Measurements from ENCODE around the gene MAGEE1. TPM values are rescaled to one million over a fixed set of nuclear protein-coding genes. Genes with fewer than 3 reads are reported as not detected.

The MAGEE1 gene
- total and polyA plus RNA-seq, 2 of the 8 experiments (the other 6 are each of a cell fraction or from before 2014, with no cell fraction given): 1.3 to 10.2 TPM

GRCh38 chrX:76439188-76439587, 11.7 kb downstream of the MAGEE1 start:
- no peak overlapping the region for H3K56ac ChIP-seq (replicated peaks; ENCODE audit: insufficient read length, low read depth, low read length)
- H2BK120ac ChIP-seq (replicated peaks; ENCODE audit: low read depth, low read length): no peak overlapping the region
- POLR2A ChIA-PET (ENCODE audit: partially characterized antibody): no interaction called here
- H2AFZ ChIP-seq (ENCODE audit: low read length): no peak overlapping the region
- H3K14ac ChIP-seq (ENCODE audit: insufficient read length): no peak overlapping the region
- DNase-seq (ENCODE audit: low read depth in 1 of 2, low spot score in 2 of 2) (no peak), FAIRE-seq (no peak)
- H3K4me3 ChIP-seq (ENCODE audit: extremely low read depth in 1 of 4, insufficient read depth in 2 of 4, low read depth in 3 of 4, low read length in 4 of 4): no peak overlapping the region
- H4K5ac ChIP-seq (ENCODE audit: insufficient read length, low read depth, low read length): no peak overlapping the region
- no peaks in the 10 kb centered on the region for H4K20me1 ChIP-seq (replicated peaks in 1 of 2; ENCODE audit: control insufficient read depth in 1 of 2, insufficient read depth in 2 of 2, low read length in 2 of 2)
- H2BK15ac ChIP-seq (ENCODE audit: low read length): no peak overlapping the region
- no peaks in the 10 kb centered on the region for H3K36me3 ChIP-seq (ENCODE audit: control insufficient read depth in 2 of 4, insufficient read depth in 4 of 4, low read length in 3 of 4)
- no peak overlapping the region for H3K4ac ChIP-seq (replicated peaks; ENCODE audit: insufficient read length, low read depth, low read length)
- H3K4me1 ChIP-seq (replicated peaks in 1 of 4; ENCODE audit: control insufficient read depth in 3 of 4, insufficient read depth in 4 of 4, low read length in 3 of 4): no peaks in the 10 kb centered on the region
- no peaks in the 10 kb centered on the region for H3K23me2 ChIP-seq (ENCODE audit: low read depth, low read length)
- H3K18ac ChIP-seq (ENCODE audit: extremely low read depth, low read length): no peak overlapping the region
- no peak overlapping the region for H2BK20ac ChIP-seq (ENCODE audit: low read length)
- CTCF ChIA-PET (ENCODE audit: partially characterized antibody): interaction anchor here (1.3 kb wide), 1 partner anchor 15 kb away, joined by 4 read pairs; no protein-coding TSS in a partner anchor
- H3K23ac ChIP-seq (ENCODE audit: insufficient read length): no peak overlapping the region
- TF ChIP-seq MAX (IDR thresholded peaks at IDR 0.05): no peak
- no peak for TF ChIP-seq TAF1 (IDR thresholded peaks at IDR 0.05; ENCODE audit: low read depth, low read length)
- TF ChIP-seq SIN3A (conservative IDR thresholded peaks at IDR 0.05 in 1 of 2, IDR thresholded peaks at IDR 0.05 in 1 of 2; ENCODE audit: low read depth in 1 of 2, low read length in 2 of 2): no peak
- no peak for TF ChIP-seq ZNF274 (IDR thresholded peaks at IDR 0.05; ENCODE audit: borderline replicate concordance, extremely low read depth, low read length)
- no peak for TF ChIP-seq TAF7 (optimal IDR thresholded peaks at IDR 0.05; ENCODE audit: borderline replicate concordance, low read depth, low read length)
- TF ChIP-seq KDM4A (IDR thresholded peaks at IDR 0.05; ENCODE audit: low read depth, low read length, severe bottlenecking): no peak
- H2BK12ac ChIP-seq (ENCODE audit: low read depth, low read length): no peak overlapping the region
- H2BK5ac ChIP-seq (ENCODE audit: low read depth, low read length): no peak overlapping the region
- no peaks in the 10 kb centered on the region for H3K79me2 ChIP-seq (ENCODE audit: control insufficient read depth in 1 of 2, insufficient read depth in 2 of 2, low read length in 2 of 2)
- no peak overlapping the region for H2AK5ac ChIP-seq (ENCODE audit: low read depth, low read length)
- H3K27me3 ChIP-seq (replicated peaks in 1 of 4; ENCODE audit: control insufficient read depth in 3 of 4, extremely low read depth in 1 of 4, insufficient read depth in 3 of 4, low read length in 3 of 4): no peaks in the 10 kb centered on the region
- no peak overlapping the region for H3K9ac ChIP-seq (replicated peaks in 1 of 4; ENCODE audit: extremely low read depth in 1 of 4, low read depth in 3 of 4, low read length in 3 of 4)
- no peak overlapping the region for H3K27ac ChIP-seq (ENCODE audit: low read depth, low read length)
- no peak overlapping the region for H4K91ac ChIP-seq (replicated peaks; ENCODE audit: insufficient read length, low read length)
- H3K9me3 ChIP-seq (ENCODE audit: insufficient read depth in 2 of 2, low read depth in 1 of 2, low read length in 1 of 2): no peaks in the 10 kb centered on the region
- no peak overlapping the region for H3K4me2 ChIP-seq (ENCODE audit: insufficient read depth in 1 of 2, low read depth in 2 of 2, low read length in 2 of 2)
- no peak overlapping the region for H4K8ac ChIP-seq (ENCODE audit: extremely low read depth, insufficient read depth, low read length)
- no peaks in the 10 kb centered on the region for H3K79me1 ChIP-seq (ENCODE audit: low read depth, low read length)

Measured in H1 (cell line).